Stimulated activated naive CD8-positive, alpha-beta T cell treated with anti-CD3 and anti-CD28 coated beads, Interleukin-15, Interleukin-2, amounts not matched to agents 100 ng/mL and 50 ng/mL, for 24 hours (primary cell): ENCODE results near the gene GALNTL6.

ENCODE experiments used
- H3K27ac Mint-ChIP-seq: one replicate; pipeline ENCODE4 v1.8.0; 2021; ENCODE audit warnings: mild to moderate bottlenecking, mixed read lengths
- H3K27me3 Mint-ChIP-seq: one replicate; pipeline ENCODE4 v1.8.0; 2021; ENCODE audit warnings: mixed read lengths
- H3K36me3 Mint-ChIP-seq: one replicate; pipeline ENCODE4 v1.8.0; 2021; ENCODE audit warnings: low read depth, mixed read lengths
- H3K4me1 Mint-ChIP-seq: one replicate; pipeline ENCODE4 v1.8.0; 2021; ENCODE audit warnings: low read depth, mixed read lengths
- H3K4me3 Mint-ChIP-seq: one replicate; pipeline ENCODE4 v1.8.0; 2021; ENCODE audit warnings: mild to moderate bottlenecking, mixed read lengths
- H3K9me3 Mint-ChIP-seq: one replicate; pipeline ENCODE4 v1.8.0; 2021; ENCODE audit warnings: mixed read lengths

The GALNTL6 gene

GRCh38 chr4:172007889-172008288, 194.7 kb downstream of the GALNTL6 start:
- Mint-ChIP-seq H3K27ac (no peak overlapping the region), H3K27me3 (no peaks in the 10 kb centered on the region), H3K4me3 (no peak overlapping the region), H3K4me1 (no peaks in the 10 kb centered on the region), H3K36me3 (no peaks in the 10 kb centered on the region), H3K9me3 (peaks cover 3% of the 10 kb centered on the region)

- H3K9me3 Mint-ChIP-seq: peaks cover 7% of the 10 kb centered on the region
- H3K27ac Mint-ChIP-seq: no peak overlapping the region
- no peaks in the 10 kb centered on the region for H3K36me3 Mint-ChIP-seq
- H3K27me3 Mint-ChIP-seq: no peaks in the 10 kb centered on the region
- H3K4me1 Mint-ChIP-seq: no peaks in the 10 kb centered on the region
- no peak overlapping the region for H3K4me3 Mint-ChIP-seq
Observed at GRCh38 chr4:172009446-172010230, 196.4 kb downstream of the GALNTL6 start.

GRCh38 chr4:172011196-172011595, 198.0 kb downstream of the GALNTL6 start:
- no peaks in the 10 kb centered on the region for H3K4me1 Mint-ChIP-seq
- H3K27ac Mint-ChIP-seq: no peak overlapping the region
- no peak overlapping the region for H3K4me3 Mint-ChIP-seq
- H3K36me3 Mint-ChIP-seq: no peaks in the 10 kb centered on the region
- no peaks in the 10 kb centered on the region for H3K27me3 Mint-ChIP-seq
- H3K9me3 Mint-ChIP-seq: peaks cover 16% of the 10 kb centered on the region

- Mint-ChIP-seq H3K36me3 (no peaks in the 10 kb centered on the region), H3K4me1 (no peaks in the 10 kb centered on the region), H3K27me3 (no peaks in the 10 kb centered on the region), H3K4me3 (no peak overlapping the region), H3K27ac (no peak overlapping the region), H3K9me3 (peaks cover 13% of the 10 kb centered on the region)
Observed at GRCh38 chr4:172018358-172018757, 205.2 kb downstream of the GALNTL6 start.

GRCh38 chr4:172035562-172035961, 222.4 kb downstream of the GALNTL6 start:
- Mint-ChIP-seq H3K9me3 (no peaks in the 10 kb centered on the region), H3K27ac (no peak overlapping the region), H3K4me3 (no peak overlapping the region), H3K27me3 (no peaks in the 10 kb centered on the region), H3K36me3 (no peaks in the 10 kb centered on the region), H3K4me1 (no peaks in the 10 kb centered on the region)

- H3K36me3 Mint-ChIP-seq: no peaks in the 10 kb centered on the region
- H3K27ac Mint-ChIP-seq: no peak overlapping the region
- H3K9me3 Mint-ChIP-seq: peaks cover 3% of the 10 kb centered on the region
- H3K27me3 Mint-ChIP-seq: no peaks in the 10 kb centered on the region
- no peak overlapping the region for H3K4me3 Mint-ChIP-seq
- H3K4me1 Mint-ChIP-seq: no peaks in the 10 kb centered on the region
Observed at GRCh38 chr4:172040766-172041165, 227.6 kb downstream of the GALNTL6 start.

GRCh38 chr4:172042714-172043114, 229.5 kb downstream of the GALNTL6 start:
- H3K4me3 Mint-ChIP-seq: no peak overlapping the region
- no peak overlapping the region for H3K27ac Mint-ChIP-seq
- no peaks in the 10 kb centered on the region for H3K4me1 Mint-ChIP-seq
- H3K9me3 Mint-ChIP-seq: peaks cover 5% of the 10 kb centered on the region
- no peaks in the 10 kb centered on the region for H3K27me3 Mint-ChIP-seq
- no peaks in the 10 kb centered on the region for H3K36me3 Mint-ChIP-seq

GRCh38 chr4:172045981-172046380, 232.8 kb downstream of the GALNTL6 start:
- no peak overlapping the region for H3K4me3 Mint-ChIP-seq
- no peaks in the 10 kb centered on the region for H3K27me3 Mint-ChIP-seq
- no peaks in the 10 kb centered on the region for H3K4me1 Mint-ChIP-seq
- peaks cover 5% of the 10 kb centered on the region for H3K9me3 Mint-ChIP-seq
- H3K27ac Mint-ChIP-seq: no peak overlapping the region
- H3K36me3 Mint-ChIP-seq: no peaks in the 10 kb centered on the region

GRCh38 chr4:172048666-172049065, 235.5 kb downstream of the GALNTL6 start:
- peaks cover 5% of the 10 kb centered on the region for H3K9me3 Mint-ChIP-seq
- H3K27ac Mint-ChIP-seq: no peak overlapping the region
- no peaks in the 10 kb centered on the region for H3K36me3 Mint-ChIP-seq
- H3K4me1 Mint-ChIP-seq: no peaks in the 10 kb centered on the region
- no peak overlapping the region for H3K4me3 Mint-ChIP-seq
- no peaks in the 10 kb centered on the region for H3K27me3 Mint-ChIP-seq

GRCh38 chr4:172050911-172051310, 237.7 kb downstream of the GALNTL6 start:
- Mint-ChIP-seq H3K4me3 (no peak overlapping the region), H3K27ac (no peak overlapping the region), H3K4me1 (no peaks in the 10 kb centered on the region), H3K36me3 (no peaks in the 10 kb centered on the region), H3K9me3 (no peaks in the 10 kb centered on the region), H3K27me3 (no peaks in the 10 kb centered on the region)

- H3K9me3 Mint-ChIP-seq: no peaks in the 10 kb centered on the region
- no peaks in the 10 kb centered on the region for H3K4me1 Mint-ChIP-seq
- H3K36me3 Mint-ChIP-seq: no peaks in the 10 kb centered on the region
- no peak overlapping the region for H3K4me3 Mint-ChIP-seq
- H3K27ac Mint-ChIP-seq: no peak overlapping the region
- no peaks in the 10 kb centered on the region for H3K27me3 Mint-ChIP-seq
Observed at GRCh38 chr4:172055046-172055445, 241.8 kb downstream of the GALNTL6 start.

- no peaks in the 10 kb centered on the region for H3K9me3 Mint-ChIP-seq
- H3K4me1 Mint-ChIP-seq: no peaks in the 10 kb centered on the region
- no peaks in the 10 kb centered on the region for H3K36me3 Mint-ChIP-seq
- no peak overlapping the region for H3K4me3 Mint-ChIP-seq
- H3K27ac Mint-ChIP-seq: no peak overlapping the region
- no peaks in the 10 kb centered on the region for H3K27me3 Mint-ChIP-seq
Observed at GRCh38 chr4:172055498-172055897, 242.3 kb downstream of the GALNTL6 start.

GRCh38 chr4:172061204-172061603, 248.0 kb downstream of the GALNTL6 start:
- Mint-ChIP-seq H3K4me3 (no peak overlapping the region), H3K9me3 (no peaks in the 10 kb centered on the region), H3K4me1 (no peaks in the 10 kb centered on the region)

GRCh38 chr4:172068506-172068905, 255.3 kb downstream of the GALNTL6 start:
- Mint-ChIP-seq H3K9me3 (no peaks in the 10 kb centered on the region), H3K27me3 (no peaks in the 10 kb centered on the region), H3K36me3 (no peaks in the 10 kb centered on the region), H3K4me1 (no peaks in the 10 kb centered on the region), H3K4me3 (no peak overlapping the region), H3K27ac (no peak overlapping the region)

More at GRCh38 chr4:172061204-172061603, 248.0 kb downstream of the GALNTL6 start:
- Mint-ChIP-seq H3K27ac (no peak overlapping the region), H3K27me3 (no peaks in the 10 kb centered on the region), H3K36me3 (no peaks in the 10 kb centered on the region)

GRCh38 chr4:172073590-172073989, 260.4 kb downstream of the GALNTL6 start:
- H3K27me3 Mint-ChIP-seq: no peaks in the 10 kb centered on the region
- no peak overlapping the region for H3K27ac Mint-ChIP-seq
- no peak overlapping the region for H3K4me3 Mint-ChIP-seq
- H3K9me3 Mint-ChIP-seq: no peaks in the 10 kb centered on the region
- no peaks in the 10 kb centered on the region for H3K36me3 Mint-ChIP-seq
- no peaks in the 10 kb centered on the region for H3K4me1 Mint-ChIP-seq

GRCh38 chr4:172083272-172083671, 270.1 kb downstream of the GALNTL6 start:
- Mint-ChIP-seq H3K27me3 (no peaks in the 10 kb centered on the region), H3K9me3 (no peaks in the 10 kb centered on the region), H3K4me1 (no peaks in the 10 kb centered on the region), H3K4me3 (no peak overlapping the region), H3K36me3 (no peaks in the 10 kb centered on the region), H3K27ac (no peak overlapping the region)
